B cell (primary cell): ENCODE data around the gene CCT6B. TPM values are rescaled to one million over a fixed set of nuclear protein-coding genes. Genes with fewer than 3 reads are reported as not detected.

ENCODE experiments used
- ATAC-seq: fragments of 200-7000 bp; cut with Tn5 transposase; one replicate; pipeline ENCODE4 v1.10.0; 2021; ENCODE audit warnings: low read depth, mild to moderate bottlenecking, moderate number of reproducible peaks, moderate library complexity
- CTCF ChIA-PET: fragments of 350-600 bp; sonication (Branson Sonifier 250); formaldehyde crosslinking; loops from one replicate; lab custom pipeline; 2021; ENCODE audit warnings: antibody characterized with exemption, inconsistent platforms; lab: Charles Lee
- POLR2A ChIA-PET: fragments of 350-600 bp; sonication (Branson Sonifier 250); formaldehyde crosslinking; loops from one replicate; lab custom pipeline; 2021; ENCODE audit warnings: antibody characterized with exemption; lab: Charles Lee
- DNase-seq: peaks from one replicate; pipeline ENCODE4 v3.0.0; 2013
- H2AFZ ChIP-seq: 2 replicates; pipeline ENCODE4 v1.6.1; 2012; ENCODE audit warnings: mild to moderate bottlenecking, low read depth, low read length; ENCODE audit not compliant: insufficient read depth, poor library complexity, severe bottlenecking
- H3K27ac ChIP-seq, 2 donors: 1 replicate in 1 of 2; 2 replicates in 1 of 2; pipeline ENCODE4 v1.5.1; 2012 to 2013; ENCODE audit warnings: low read length in 2 of 2, mild to moderate bottlenecking in 2 of 2, moderate library complexity in 1 of 2
- H3K27me3 ChIP-seq, 4 experiments: fragments of 200-600 bp in 1 of 4; sonication (generic) in 1 of 4; replicated peaks in 1 of 4; 1 replicate in 2 of 4; 2 replicates in 2 of 4; pipeline versions ENCODE4 v1.6.1 to v1.7.0; 2013 to 2016; ENCODE audit warnings: low read length in 3 of 4, mild to moderate bottlenecking in 2 of 4, mixed read lengths in 1 of 4, moderate library complexity in 1 of 4; ENCODE audit not compliant: insufficient read depth in 4 of 4, control insufficient read depth in 3 of 4; ENCODE audit errors: control extremely low read depth in 1 of 4
- H3K36me3 ChIP-seq, 2 experiments: replicated peaks in 1 of 2; 1 replicate in 1 of 2; 2 replicates in 1 of 2; pipeline versions ENCODE4 v1.6.1 to v1.7.1; 2013; ENCODE audit warnings: low read length in 1 of 2; ENCODE audit not compliant: insufficient read depth in 2 of 2, control insufficient read depth in 1 of 2; ENCODE audit errors: control extremely low read depth in 1 of 2, extremely low read depth in 1 of 2
- H3K4me1 ChIP-seq, 2 donors: fragments of 200-600 bp in 1 of 2; sonication (generic) in 1 of 2; 1 replicate in 1 of 2; 2 replicates in 1 of 2; pipeline versions ENCODE4 v1.5.1 to v1.6.1; 2013 to 2017; ENCODE audit warnings: low read length in 2 of 2; ENCODE audit not compliant: control insufficient read depth in 2 of 2, insufficient read depth in 2 of 2
- H3K4me2 ChIP-seq: replicated peaks from 2 replicates; pipeline ENCODE3; 2012; ENCODE audit warnings: mild to moderate bottlenecking, low read depth, low read length; ENCODE audit not compliant: poor library complexity, severe bottlenecking
- H3K4me3 ChIP-seq, 5 experiments: fragments of 200-600 bp in 1 of 5; sonication (generic) in 1 of 5; 1 replicate in 3 of 5; 2 replicates in 2 of 5; pipeline versions ENCODE4 v1.5.1 to v1.7.0; 2011 to 2016; ENCODE audit warnings: low read length in 4 of 5, mild to moderate bottlenecking in 4 of 5, low read depth in 2 of 5, control low read depth in 1 of 5, moderate library complexity in 1 of 5; ENCODE audit not compliant: insufficient read depth in 1 of 5; ENCODE audit errors: control extremely low read depth in 1 of 5, extremely low read depth in 1 of 5
- H3K79me2 ChIP-seq: fragments of 200-600 bp; sonication (generic); one replicate; pipeline ENCODE4 v1.6.0; 2016; ENCODE audit warnings: low read length; ENCODE audit not compliant: control insufficient read depth, insufficient read depth
- H3K9ac ChIP-seq: fragments of 200-600 bp; sonication (generic); 2 replicates; pipeline ENCODE4 v1.6.1; 2017; ENCODE audit warnings: mild to moderate bottlenecking, low read length, moderate library complexity
- H3K9me3 ChIP-seq, 3 donors: one replicate each; pipeline versions ENCODE4 v1.6.1 to v1.7.1; 2013; ENCODE audit warnings: low read length in 2 of 3; ENCODE audit not compliant: control insufficient read depth in 2 of 3, insufficient read depth in 1 of 3; ENCODE audit errors: control extremely low read depth in 1 of 3
- H4K20me1 ChIP-seq: 2 replicates; pipeline ENCODE4 v1.6.0; 2012; ENCODE audit warnings: mild to moderate bottlenecking, low read length; ENCODE audit not compliant: insufficient read depth, control insufficient read depth, poor library complexity, severe bottlenecking
- H3K27ac Mint-ChIP-seq: one replicate; pipeline ENCODE4 v1.8.0; 2021; ENCODE audit warnings: mixed read lengths
- H3K27me3 Mint-ChIP-seq: one replicate; pipeline ENCODE4 v1.8.0; 2021; ENCODE audit warnings: mixed read lengths
- H3K4me1 Mint-ChIP-seq: one replicate; pipeline ENCODE4 v1.8.0; 2021; ENCODE audit warnings: mixed read lengths
- H3K4me3 Mint-ChIP-seq: one replicate; pipeline ENCODE4 v1.8.0; 2021; ENCODE audit warnings: mixed read lengths
- H3K9me3 Mint-ChIP-seq: one replicate; pipeline ENCODE4 v1.8.0; 2022; ENCODE audit warnings: mixed read lengths; ENCODE audit not compliant: insufficient read depth
- CTCF ChIP-seq: fragments of 200-600 bp; IDR thresholded peaks from one replicate; pipeline ENCODE4 v1.8.0; 2022; ENCODE audit warnings: antibody characterized with exemption, mild to moderate bottlenecking
- EZH2 ChIP-seq: IDR thresholded peaks from 2 replicates; pipeline ENCODE4 v1.6.1; 2012; ENCODE audit warnings: borderline replicate concordance, low read depth, mild to moderate bottlenecking, moderate library complexity, low read length; ENCODE audit not compliant: insufficient read depth, poor library complexity, severe bottlenecking
- WGBS: methylation state at CpG from one replicate; pipeline ENCODE4 v1.1.5; 2013; ENCODE audit warnings: missing lambda C conversion rate; ENCODE audit not compliant: insufficient coverage; 5-methylcytosine and 5-hydroxymethylcytosine counted together
- intact Hi-C: fragments of 100-400 bp; cut with micrococcal nuclease; formaldehyde crosslinking; loops from one replicate; pipeline ENCODE4 v1.10.0; 2022
- polyA plus RNA-seq: library from polyadenylated mRNA; depleted of rRNA; stranded (reverse); fragments of >200 nt; gene quantifications from 2 replicates; pipeline ENCODE4 v1.2.3, GENCODE V29; 2012
- total RNA-seq, 2 donors: library from RNA; stranded (reverse); fragments of 120-200 nt in 1 of 2; gene quantifications; 1 replicate in 1 of 2; 2 replicates in 1 of 2; pipeline versions ENCODE4 v1.2.3 to v1.2.4, GENCODE V29; 2013 to 2022

The CCT6B gene
- total and polyA plus RNA-seq, 2 donors (not counting 1 experiment from before 2014, with no cell fraction given) = 0.82 to 2.6 TPM

- ATAC-seq (no peak), DNase-seq (no peak)
- H3K4me1 Mint-ChIP-seq = no peaks in the 10 kb centered on the region
- ChIA-PET POLR2A (no interaction called here), CTCF (no interaction called here)
- H3K9ac ChIP-seq = no peak overlapping the region
- no peak overlapping the region for H3K4me3 Mint-ChIP-seq
- H2AFZ ChIP-seq = no peak overlapping the region
- no peak overlapping the region for H3K4me2 ChIP-seq
- no peak overlapping the region for H3K4me3 ChIP-seq
- no peaks in the 10 kb centered on the region for H4K20me1 ChIP-seq
- TF ChIP-seq EZH2 (no peak), CTCF (no peak)
- peaks cover 27% of the 10 kb centered on the region for H3K79me2 ChIP-seq
- H3K9me3 Mint-ChIP-seq = no peaks in the 10 kb centered on the region
- H3K27me3 Mint-ChIP-seq = no peaks in the 10 kb centered on the region
- intact Hi-C loops = no loop called here
- H3K4me1 ChIP-seq = no peaks in the 10 kb centered on the region
- WGBS = 80% methylated on average over 1 of the region's 2 CpGs
- H3K27ac ChIP-seq = no peak overlapping the region
- H3K9me3 ChIP-seq = no peaks in the 10 kb centered on the region
- H3K36me3 ChIP-seq = peaks cover 1 to 61% of the 10 kb centered on the region in 2 experiments
- H3K27ac Mint-ChIP-seq = no peak overlapping the region
- H3K27me3 ChIP-seq = no peaks in the 10 kb centered on the region
Observed at GRCh38 chr17:34988644-34989043, 27.4 kb upstream of the CCT6B start.

DNA sequence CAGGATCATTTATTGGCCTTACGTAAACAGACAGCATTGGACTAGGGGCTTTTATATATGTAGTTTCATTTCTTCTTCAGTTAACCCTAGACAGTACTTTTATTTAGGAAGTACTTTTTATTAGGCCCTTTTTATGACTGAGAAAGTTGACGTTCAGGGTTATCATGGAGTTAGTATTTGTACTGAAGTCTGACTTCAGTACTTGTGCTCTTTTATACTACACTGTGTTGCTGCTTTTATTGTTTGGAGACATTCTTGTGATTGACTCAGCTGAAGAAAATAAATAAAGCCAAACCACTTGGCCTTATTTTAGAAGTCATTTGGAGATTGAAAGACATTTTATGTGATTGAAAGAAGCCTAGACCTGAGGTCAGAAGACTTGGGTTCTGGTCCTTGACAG is 26.0 kb upstream of the CCT6B start:
- intact Hi-C loops = no loop called here
- no peaks in the 10 kb centered on the region for H3K9me3 Mint-ChIP-seq
- POLR2A ChIA-PET = no interaction called here
- Histone ChIP-seq H3K9ac (no peak overlapping the region), H3K79me2 (peaks cover 37% of the 10 kb centered on the region), H4K20me1 (no peaks in the 10 kb centered on the region), H3K27me3 (no peaks in the 10 kb centered on the region), H3K4me1 (no peaks in the 10 kb centered on the region), H3K4me2 (no peak overlapping the region), H3K36me3 (peaks cover 4 to 47% of the 10 kb centered on the region in 2 experiments), H3K9me3 (no peaks in the 10 kb centered on the region), H3K4me3 (no peak overlapping the region), H2AFZ (no peak overlapping the region), H3K27ac (no peak overlapping the region)
- ATAC-seq (no peak), DNase-seq (no peak)
- H3K27ac Mint-ChIP-seq = no peak overlapping the region
- CTCF ChIA-PET = interaction anchor here (1.6 kb wide), 1 partner anchor 103 kb away, joined by 4 read pairs; no protein-coding TSS in a partner anchor
- no peak overlapping the region for H3K4me3 Mint-ChIP-seq
- peaks cover 4% of the 10 kb centered on the region for H3K4me1 Mint-ChIP-seq
- no peak for TF ChIP-seq EZH2
- TF ChIP-seq CTCF = no peak
- no peaks in the 10 kb centered on the region for H3K27me3 Mint-ChIP-seq
- no CpG with 5 or more reads among the region's 2 CpGs for WGBS
